ACC112 (cell line): ENCODE measurements around the gene PLD4.

Experiments
- H2AFZ ChIP-seq: fragments of 200-600 bp; sonication (generic); one replicate; pipeline ENCODE4 v1.6.0; 2017; ENCODE audit warnings: antibody characterized with exemption, low read length; ENCODE audit not compliant: unreplicated experiment
- H3K27ac ChIP-seq: fragments of 200-600 bp; sonication (generic); 2 replicates; pipeline ENCODE4 v1.5.1; 2014; ENCODE audit warnings: low read depth, mild to moderate bottlenecking, antibody characterized with exemption, low read length, moderate library complexity
- H3K27me3 ChIP-seq: fragments of 200-600 bp; sonication (generic); 2 replicates; pipeline ENCODE4 v1.6.1; 2014; ENCODE audit warnings: mild to moderate bottlenecking, antibody characterized with exemption, low read length, moderate library complexity, mixed read lengths; ENCODE audit not compliant: insufficient read depth
- H3K36me3 ChIP-seq: fragments of 200-600 bp; sonication (generic); 2 replicates; pipeline ENCODE4 v1.6.1; 2016; ENCODE audit warnings: mild to moderate bottlenecking, antibody characterized with exemption, low read length, moderate library complexity, mixed read lengths; ENCODE audit not compliant: insufficient read depth
- H3K4me1 ChIP-seq: fragments of 200-600 bp; sonication (generic); one replicate; pipeline ENCODE4 v1.6.1; 2016; ENCODE audit warnings: low read length, mixed read lengths; ENCODE audit not compliant: insufficient read depth, unreplicated experiment, control insufficient read depth
- H3K4me3 ChIP-seq: fragments of 200-600 bp; sonication (generic); 2 replicates; pipeline ENCODE4 v1.5.1; 2014; ENCODE audit warnings: mild to moderate bottlenecking, low read depth, low read length
- H3K79me2 ChIP-seq: fragments of 200-600 bp; sonication (generic); one replicate; pipeline ENCODE4 v1.6.0; 2016; ENCODE audit warnings: low read length; ENCODE audit not compliant: control insufficient read depth, unreplicated experiment, insufficient read depth

The PLD4 gene

GRCh38 chr14:104931304-104931770 lies 6.7 kb downstream of the PLD4 start:
- peaks cover 2% of the 10 kb centered on the region for H3K4me1 ChIP-seq
- H3K27me3 ChIP-seq: peaks cover 10% of the 10 kb centered on the region
- H2AFZ ChIP-seq: no peak overlapping the region
- no peak overlapping the region for H3K4me3 ChIP-seq
- H3K79me2 ChIP-seq: no peaks in the 10 kb centered on the region
- no peaks in the 10 kb centered on the region for H3K36me3 ChIP-seq
- H3K27ac ChIP-seq: no peak overlapping the region

DNA sequence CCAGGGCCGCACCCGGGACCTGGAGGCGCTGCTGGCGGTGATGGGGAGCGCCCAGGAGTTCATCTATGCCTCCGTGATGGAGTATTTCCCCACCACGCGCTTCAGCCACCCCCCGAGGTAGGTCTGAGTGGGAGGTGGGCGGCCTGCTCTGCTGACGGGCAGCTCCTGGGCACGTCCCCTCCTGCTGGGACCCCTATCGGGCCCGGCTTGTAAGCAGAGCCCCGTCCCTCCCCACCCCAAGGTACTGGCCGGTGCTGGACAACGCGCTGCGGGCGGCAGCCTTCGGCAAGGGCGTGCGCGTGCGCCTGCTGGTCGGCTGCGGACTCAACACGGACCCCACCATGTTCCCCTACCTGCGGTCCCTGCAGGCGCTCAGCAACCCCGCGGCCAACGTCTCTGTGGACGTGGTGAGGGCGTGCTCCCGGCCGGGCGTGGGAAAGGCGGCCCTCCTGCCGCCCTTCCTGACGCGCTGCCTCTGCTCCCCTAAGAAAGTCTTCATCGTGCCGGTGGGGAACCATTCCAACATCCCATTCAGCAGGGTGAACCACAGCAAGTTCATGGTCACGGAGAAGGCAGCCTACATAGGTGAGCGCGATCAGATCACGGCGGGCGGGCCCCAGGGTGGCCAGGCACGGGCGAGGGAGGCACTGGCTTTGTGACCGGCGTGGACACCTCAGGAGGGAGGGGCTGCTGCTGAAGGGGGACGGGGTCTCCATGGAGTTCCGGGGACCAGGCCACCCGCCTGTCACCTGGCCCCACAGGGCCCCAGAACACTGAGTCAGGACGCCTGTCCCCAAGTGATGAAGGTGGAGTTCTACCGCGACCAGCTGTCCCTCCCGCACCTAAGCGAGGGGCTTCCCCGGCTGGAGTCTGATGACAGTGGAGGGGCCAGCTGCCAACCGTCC lies 7.3 kb downstream of the PLD4 start:
- Histone ChIP-seq H3K79me2 (no peaks in the 10 kb centered on the region), H3K27ac (no peak overlapping the region), H3K4me1 (peaks cover 2% of the 10 kb centered on the region), H3K27me3 (peaks cover 10% of the 10 kb centered on the region), H3K4me3 (peak overlapping the region; percentile 80), H2AFZ (peak overlapping the region; percentile 86), H3K36me3 (no peaks in the 10 kb centered on the region)

GRCh38 chr14:104932676-104933631 lies 8.3 kb downstream of the PLD4 start:
- Histone ChIP-seq H3K27ac (no peak overlapping the region), H3K4me3 (peak overlapping the region; percentile 80), H3K27me3 (peaks cover 10% of the 10 kb centered on the region), H3K4me1 (peaks cover 2% of the 10 kb centered on the region), H3K79me2 (no peaks in the 10 kb centered on the region), H2AFZ (peak overlapping the region; percentile 86), H3K36me3 (no peaks in the 10 kb centered on the region)

GRCh38 chr14:104933746-104934733 lies 9.4 kb downstream of the PLD4 start:
- H2AFZ ChIP-seq: no peak overlapping the region
- H3K4me1 ChIP-seq: peaks cover 2% of the 10 kb centered on the region
- H3K27ac ChIP-seq: no peak overlapping the region
- H3K4me3 ChIP-seq: no peak overlapping the region
- H3K27me3 ChIP-seq: peaks cover 10% of the 10 kb centered on the region
- H3K36me3 ChIP-seq: no peaks in the 10 kb centered on the region
- no peaks in the 10 kb centered on the region for H3K79me2 ChIP-seq

GRCh38 chr14:104935026-104935650 lies 10.5 kb downstream of the PLD4 start:
- H3K79me2 ChIP-seq: no peaks in the 10 kb centered on the region
- peaks cover 10% of the 10 kb centered on the region for H3K27me3 ChIP-seq
- no peak overlapping the region for H2AFZ ChIP-seq
- H3K36me3 ChIP-seq: no peaks in the 10 kb centered on the region
- H3K27ac ChIP-seq: no peak overlapping the region
- no peak overlapping the region for H3K4me3 ChIP-seq
- peaks cover 2% of the 10 kb centered on the region for H3K4me1 ChIP-seq

GRCh38 chr14:104935955-104936354 lies 11.3 kb downstream of the PLD4 start:
- no peak overlapping the region for H2AFZ ChIP-seq
- H3K27me3 ChIP-seq: peaks cover 10% of the 10 kb centered on the region
- H3K27ac ChIP-seq: no peak overlapping the region
- no peaks in the 10 kb centered on the region for H3K79me2 ChIP-seq
- H3K36me3 ChIP-seq: no peaks in the 10 kb centered on the region
- H3K4me1 ChIP-seq: peaks cover 2% of the 10 kb centered on the region
- no peak overlapping the region for H3K4me3 ChIP-seq

- Histone ChIP-seq H3K4me3 (no peak overlapping the region), H3K79me2 (no peaks in the 10 kb centered on the region), H3K27ac (no peak overlapping the region), H2AFZ (no peak overlapping the region), H3K36me3 (no peaks in the 10 kb centered on the region), H3K27me3 (peaks cover 10% of the 10 kb centered on the region), H3K4me1 (peaks cover 2% of the 10 kb centered on the region)
These were observed 11.9 kb downstream of the PLD4 start for GRCh38 chr14:104936361-104937155.

DNA sequence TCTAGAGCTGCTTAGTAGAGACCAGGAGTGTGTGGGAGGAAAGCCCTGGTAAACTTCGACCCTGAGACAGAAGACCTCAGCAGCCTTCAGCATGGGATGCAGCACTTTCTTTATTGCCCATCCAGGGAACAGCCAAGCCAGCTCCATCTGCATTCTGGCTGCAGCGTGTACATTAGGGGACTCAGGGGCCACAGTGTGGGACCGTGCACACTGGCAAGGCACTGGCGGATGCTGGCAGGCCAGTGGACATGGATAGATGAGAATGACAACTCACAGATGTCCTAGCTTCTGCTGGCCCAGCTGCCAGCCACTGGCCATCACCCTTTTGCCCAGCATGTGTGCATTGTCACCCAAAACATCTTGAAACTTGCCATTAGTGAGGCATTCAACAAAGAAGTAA lies 12.5 kb downstream of the PLD4 start:
- H3K4me1 ChIP-seq: peaks cover 1% of the 10 kb centered on the region
- no peaks in the 10 kb centered on the region for H3K79me2 ChIP-seq
- no peak overlapping the region for H2AFZ ChIP-seq
- H3K36me3 ChIP-seq: no peaks in the 10 kb centered on the region
- H3K27me3 ChIP-seq: peaks cover 10% of the 10 kb centered on the region
- no peak overlapping the region for H3K27ac ChIP-seq
- H3K4me3 ChIP-seq: no peak overlapping the region

DNA sequence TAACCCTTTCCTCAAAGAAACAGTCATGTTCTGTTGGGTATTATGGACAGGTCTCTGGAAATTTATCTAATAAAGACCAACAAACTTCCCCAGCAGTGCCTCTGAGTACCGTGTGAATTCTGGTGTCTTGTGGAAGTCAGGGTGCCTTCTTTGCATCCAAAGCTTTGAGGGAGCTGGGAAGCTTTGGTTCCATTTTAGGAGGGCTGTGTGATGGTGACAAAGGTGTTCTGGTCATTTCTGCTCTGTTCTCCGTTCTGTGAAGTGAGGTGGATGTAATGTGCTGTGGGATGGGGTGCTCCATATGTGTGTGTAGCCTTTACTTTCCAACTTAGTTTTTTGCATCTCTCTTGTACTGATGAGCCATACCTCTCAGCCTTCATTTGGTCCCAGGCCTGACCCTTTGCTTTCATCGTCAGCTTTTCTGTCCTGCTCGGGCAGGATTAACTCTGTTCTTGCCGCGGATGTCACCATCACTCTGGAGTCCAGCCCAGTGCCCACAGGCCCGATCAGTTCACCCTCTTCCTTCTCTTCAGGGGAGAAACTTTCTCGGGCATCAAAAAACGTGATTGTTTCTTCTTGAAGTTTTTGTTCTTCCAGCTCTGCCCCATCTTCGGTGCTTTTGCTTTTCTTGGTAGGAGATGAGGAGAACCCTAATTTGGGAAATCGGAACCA lies 13.2 kb downstream of the PLD4 start:
- Histone ChIP-seq H2AFZ (no peak overlapping the region), H3K27me3 (peaks cover 10% of the 10 kb centered on the region), H3K36me3 (no peaks in the 10 kb centered on the region), H3K4me1 (no peaks in the 10 kb centered on the region), H3K79me2 (no peaks in the 10 kb centered on the region), H3K4me3 (no peak overlapping the region), H3K27ac (no peak overlapping the region)
